HepG2 (cell line): ENCODE data around the gene PTGR2. TPM values are rescaled to one million over a fixed set of nuclear protein-coding genes. Genes with fewer than 3 reads are reported as not detected.
A peak's percentile ranks its signal among the peaks of the same experiment; 100 is the strongest.

Experiments used
- AGO1 ChIP-seq: fragments of 200-400 bp; formaldehyde crosslinking; IDR thresholded peaks from 2 replicates; pipeline ENCODE4 v1.6.1; 2017; ENCODE audit warnings: mild to moderate bottlenecking, low read depth, low read length, moderate library complexity; ENCODE audit not compliant: poor library complexity, severe bottlenecking
- BCLAF1 ChIP-seq: fragments of 450-650 bp; IDR thresholded peaks from 2 replicates; pipeline ENCODE4 v1.6.1; 2017; ENCODE audit warnings: mild to moderate bottlenecking
- DBP ChIP-seq: sonication (generic); formaldehyde crosslinking; IDR thresholded peaks from 2 replicates; pipeline ENCODE4 v1.4.0; 2020; ENCODE audit warnings: missing genetic modification reagents; ENCODE audit errors: not compliant biosample characterization
- FOXK2 ChIP-seq: fragments of 450-650 bp; IDR thresholded peaks from 2 replicates; pipeline ENCODE4 v1.6.1; 2016
- HOXA7 ChIP-seq: sonication (generic); formaldehyde crosslinking; IDR thresholded peaks from 2 replicates; pipeline ENCODE4 v1.8.1; 2022; ENCODE audit warnings: mild to moderate bottlenecking, missing genetic modification reagents, moderate library complexity
- MAFF ChIP-seq: IDR thresholded peaks from 2 replicates; pipeline ENCODE4 v1.6.1; 2011; ENCODE audit warnings: low read depth, low read length, improper control_type of control experiment
- MIER3 ChIP-seq: IDR thresholded peaks from 2 replicates; pipeline ENCODE4 v1.6.1; 2016; ENCODE audit warnings: missing compliant biosample characterization, borderline replicate concordance
- MTA3 ChIP-seq: sonication (generic); formaldehyde crosslinking; IDR thresholded peaks from 2 replicates; pipeline ENCODE4 v1.4.0; 2020; ENCODE audit warnings: missing genetic modification reagents
- MYC ChIP-seq: sonication (generic); formaldehyde crosslinking; IDR thresholded peaks from 2 replicates; pipeline ENCODE4 v1.9.0; 2021; ENCODE audit warnings: missing genetic modification reagents, borderline replicate concordance
- NCOA2 ChIP-seq: sonication (generic); formaldehyde crosslinking; IDR thresholded peaks from 2 replicates; pipeline ENCODE4 v1.8.0; 2022; ENCODE audit warnings: inconsistent platforms
- RERE ChIP-seq: IDR thresholded peaks from 2 replicates; pipeline ENCODE4 v1.6.1; 2016; ENCODE audit warnings: low read depth, missing genetic modification reagents, missing compliant biosample characterization
- REXO4 ChIP-seq: sonication (generic); formaldehyde crosslinking; IDR thresholded peaks from 2 replicates; pipeline ENCODE4 v1.8.0; 2022; ENCODE audit warnings: missing genetic modification reagents, mild to moderate bottlenecking, borderline replicate concordance
- SALL2 ChIP-seq: sonication (generic); formaldehyde crosslinking; IDR thresholded peaks from 2 replicates; pipeline ENCODE4 v1.8.1; 2023; ENCODE audit warnings: mild to moderate bottlenecking, missing genetic modification reagents, inconsistent platforms
- STAG1 ChIP-seq: sonication (generic); formaldehyde crosslinking; IDR thresholded peaks from 2 replicates; pipeline ENCODE4 v1.4.0; 2020; ENCODE audit warnings: missing genetic modification reagents
- YEATS4 ChIP-seq: sonication (generic); formaldehyde crosslinking; IDR thresholded peaks from 2 replicates; pipeline ENCODE4 v1.4.0; 2020; ENCODE audit warnings: missing genetic modification reagents, borderline replicate concordance
- ZNF235 ChIP-seq: sonication (generic); formaldehyde crosslinking; IDR thresholded peaks from 2 replicates; pipeline ENCODE4 v1.8.1; 2023; ENCODE audit warnings: mild to moderate bottlenecking, missing genetic modification reagents, borderline replicate concordance
- ZNF329 ChIP-seq: sonication (generic); formaldehyde crosslinking; IDR thresholded peaks from 2 replicates; pipeline ENCODE4 v1.9.0; 2021; ENCODE audit warnings: low read depth, mild to moderate bottlenecking, missing genetic modification reagents
- ZNF33A ChIP-seq: sonication (generic); formaldehyde crosslinking; IDR thresholded peaks from 2 replicates; pipeline ENCODE4 v1.5.1; 2020; ENCODE audit warnings: missing genetic modification reagents, mild to moderate bottlenecking, moderate library complexity, borderline replicate concordance
- ZNF75D ChIP-seq: sonication (generic); formaldehyde crosslinking; IDR thresholded peaks from 2 replicates; pipeline ENCODE4 v1.8.1; 2023; ENCODE audit warnings: missing genetic modification reagents, mild to moderate bottlenecking, borderline replicate concordance
- polyA plus RNA-seq, 8 experiments: library from polyadenylated mRNA; depleted of rRNA in 3 of 8; stranded (reverse) in 7 of 8; unstranded in 1 of 8; fragments of >200 nt; fragmentation: Illumina TruSeq in 4 of 8; extraction: Trizol in 4 of 8; gene quantifications; 2 replicates each; pipeline versions ENCODE4 v1.2.1 to v1.2.3, GENCODE V29; 2011 to 2016; ENCODE audit warnings: low read depth in 4 of 8, missing spikeins in 1 of 8, mixed read lengths in 1 of 8; ENCODE audit not compliant: insufficient read depth in 1 of 8
- total RNA-seq, 5 experiments: library from RNA; depleted of rRNA; stranded (reverse); fragments of >200 nt; fragmentation: Illumina TruSeq; extraction: Trizol; gene quantifications; 2 replicates each; pipeline ENCODE4 v1.2.3, GENCODE V29; 2016; ENCODE audit warnings: low read depth in 1 of 5
- TF ChIP-seq, protein P1 (sequence below): IDR thresholded peaks from 2 replicates; pipeline ENCODE4 v1.6.1; 2016; ENCODE audit warnings: missing compliant biosample characterization, missing genetic modification reagents, borderline replicate concordance

Gene PTGR2
- total and polyA plus RNA-seq, 2 of the 13 experiments (the other 11 are each of a cell fraction or from before 2014, with no cell fraction given): 3.0 to 4.3 TPM

DNA sequence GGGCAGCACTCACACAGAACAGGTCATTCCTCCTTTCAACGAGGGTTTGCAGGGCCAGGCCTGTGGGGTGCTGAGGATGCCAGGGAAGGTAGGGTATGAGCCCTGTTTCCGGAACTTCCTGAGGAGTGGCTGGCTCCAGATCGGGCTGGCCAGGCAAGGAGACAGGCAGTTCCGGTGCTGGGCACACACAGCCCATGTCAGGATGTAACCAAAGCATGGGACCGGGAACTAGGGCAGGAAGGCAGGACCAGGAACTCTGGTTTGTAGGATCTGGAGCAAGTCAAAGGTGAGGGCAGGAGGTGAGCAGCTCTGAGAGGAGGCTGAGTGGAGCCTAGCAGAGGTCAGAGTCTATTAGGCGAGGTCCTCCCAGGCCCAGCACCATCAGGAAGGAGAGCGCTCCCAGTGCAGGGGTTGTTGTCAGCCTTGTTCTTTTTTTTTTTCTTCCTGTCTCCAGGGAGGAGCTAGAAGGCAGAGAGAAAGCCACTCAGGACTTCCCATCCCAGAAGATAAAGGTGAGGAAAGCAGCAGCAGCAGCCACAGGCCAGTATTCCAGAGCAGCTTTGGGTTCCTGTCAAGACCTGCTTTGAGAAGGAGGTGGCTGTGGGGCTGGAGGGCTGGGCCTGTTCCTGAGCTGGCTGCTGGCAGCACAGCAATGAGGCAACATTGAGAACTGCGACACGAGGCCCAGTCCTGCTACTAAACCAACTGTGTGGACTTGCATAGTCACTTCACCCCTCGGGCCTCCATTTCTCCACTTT is 49.0 kb upstream of the PTGR2 start (continued):
- TF ChIP-seq STAG1 (no peak), ZNF235 (CRISPR knock-in tag) (no peak), SALL2 (CRISPR knock-in tag) (no peak), MIER3 (no peak), DBP (CRISPR knock-in tag) (no peak), ZNF75D (no peak), FOXK2 (no peak), MAFF (no peak), MYC (peak; percentile 68; the same call in 1 of the 2 replicates), BCLAF1 (no peak), YEATS4 (CRISPR knock-in tag) (no peak), RERE (CRISPR knock-in tag) (no peak), HOXA7 (CRISPR knock-in tag) (no peak), AGO1 (no peak), REXO4 (CRISPR knock-in tag) (no peak), NCOA2 (CRISPR knock-in tag) (no peak), MTA3 (no peak), ZNF329 (CRISPR knock-in tag) (no peak), ZNF33A (CRISPR knock-in tag) (no peak)
- TF ChIP-seq, protein P1, sequence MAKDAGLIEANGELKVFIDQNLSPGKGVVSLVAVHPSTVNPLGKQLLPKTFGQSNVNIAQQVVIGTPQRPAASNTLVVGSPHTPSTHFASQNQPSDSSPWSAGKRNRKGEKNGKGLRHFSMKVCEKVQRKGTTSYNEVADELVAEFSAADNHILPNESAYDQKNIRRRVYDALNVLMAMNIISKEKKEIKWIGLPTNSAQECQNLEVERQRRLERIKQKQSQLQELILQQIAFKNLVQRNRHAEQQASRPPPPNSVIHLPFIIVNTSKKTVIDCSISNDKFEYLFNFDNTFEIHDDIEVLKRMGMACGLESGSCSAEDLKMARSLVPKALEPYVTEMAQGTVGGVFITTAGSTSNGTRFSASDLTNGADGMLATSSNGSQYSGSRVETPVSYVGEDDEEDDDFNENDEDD: 0 out of 2 replicates have a peak, but pooled peaks have one; percentile 39
